ENCODE data around the gene ZNF697.
"Not testable (repeated sequence)": the region's sequence is repeated elsewhere in the genome, so short reads cannot be mapped to it uniquely, and the experiment has no call there.

ZNF697 gene

GRCh38 chr1:119622311-119623192 is 25.5 kb downstream of the ZNF697 start:
- no peak overlapping the region for H3K4me3 ChIP-seq (ENCODE audit: low read depth, low read length)
- no peak for TF ChIP-seq CTCF (IDR thresholded peaks at IDR 0.05; ENCODE audit: low read depth, low read length)

- H3K4me3 ChIP-seq (ENCODE audit: low read depth, low read length), result no peak overlapping the region
- no peak for TF ChIP-seq CTCF (IDR thresholded peaks at IDR 0.05; ENCODE audit: low read depth, low read length)
These were observed 26.4 kb downstream of the ZNF697 start for GRCh38 chr1:119621705-119622104.

GRCh38 chr1:119617751-119618691 is 30.0 kb downstream of the ZNF697 start:
- TF ChIP-seq CTCF (IDR thresholded peaks at IDR 0.05; ENCODE audit: low read depth, low read length), result no peak
- no peak overlapping the region for H3K4me3 ChIP-seq (ENCODE audit: low read depth, low read length)

GRCh38 chr1:119616748-119617147 is 31.3 kb downstream of the ZNF697 start:
- not testable (repeated sequence) for H3K4me3 ChIP-seq (ENCODE audit: low read depth, low read length)

- not testable (repeated sequence) for H3K4me3 ChIP-seq (ENCODE audit: low read depth, low read length)
These were observed 33.0 kb downstream of the ZNF697 start for GRCh38 chr1:119615100-119615499.

- peak; percentile 76 for TF ChIP-seq CTCF (IDR thresholded peaks at IDR 0.05; ENCODE audit: low read depth, low read length)
- H3K4me3 ChIP-seq (ENCODE audit: low read depth, low read length), result no peak overlapping the region
These were observed 34.0 kb downstream of the ZNF697 start for GRCh38 chr1:119613769-119614720.

- peak; percentile 97 for TF ChIP-seq CTCF (IDR thresholded peaks at IDR 0.05; ENCODE audit: low read depth, low read length)
These were observed 36.4 kb downstream of the ZNF697 start for GRCh38 chr1:119611701-119612113.

GRCh38 chr1:119608816-119609215 is 39.2 kb downstream of the ZNF697 start:
- H3K4me3 ChIP-seq (ENCODE audit: low read depth, low read length), result not testable (repeated sequence)

More at GRCh38 chr1:119611701-119612113, 36.4 kb downstream of the ZNF697 start:
- no peak overlapping the region for H3K4me3 ChIP-seq (ENCODE audit: low read depth, low read length)

- H3K4me3 ChIP-seq (ENCODE audit: low read depth, low read length), result not testable (repeated sequence)
These were observed 40.8 kb downstream of the ZNF697 start for GRCh38 chr1:119607087-119607807.
